SK-N-SH treated with all-trans-retinoic acid at 6 μM for 48 hours (cell line): ENCODE measurements around the gene GNPDA2.

Source experiments
- ARNTL ChIP-seq: fragments of 450-650 bp; formaldehyde crosslinking; IDR thresholded peaks from 2 replicates; pipeline ENCODE4 v1.5.0; 2020; ENCODE audit warnings: low read depth, mild to moderate bottlenecking, moderate library complexity, borderline replicate concordance
- GLIS3 ChIP-seq: fragments of 250-450 bp; sonication (Bioruptor Pico); IDR thresholded peaks from 2 replicates; pipeline ENCODE4 v1.5.0; 2020; ENCODE audit warnings: mild to moderate bottlenecking, moderate library complexity
- ISL1 ChIP-seq: fragments of 250-450 bp; sonication (Bioruptor Pico); IDR thresholded peaks from 2 replicates; pipeline ENCODE4 v2.1.2; 2022; ENCODE audit warnings: mild to moderate bottlenecking, moderate library complexity
- PATZ1 ChIP-seq: fragments of 250-450 bp; sonication (Bioruptor Pico); IDR thresholded peaks from 2 replicates; pipeline ENCODE4 v1.8.0; 2020; ENCODE audit warnings: mild to moderate bottlenecking, moderate library complexity, borderline replicate concordance
- PPARA ChIP-seq: fragments of 250-450 bp; sonication (Bioruptor Pico); IDR thresholded peaks from 2 replicates; pipeline ENCODE4 v1.5.0; 2020; ENCODE audit warnings: mild to moderate bottlenecking, borderline replicate concordance
- RARB ChIP-seq: fragments of 250-450 bp; sonication (Bioruptor Pico); IDR thresholded peaks from 2 replicates; pipeline ENCODE4 v1.8.0; 2021; ENCODE audit warnings: mild to moderate bottlenecking, moderate library complexity
- TCF4 ChIP-seq: fragments of 250-450 bp; sonication (Bioruptor Pico); IDR thresholded peaks from 2 replicates; pipeline ENCODE4 v1.8.0; 2021; ENCODE audit warnings: mild to moderate bottlenecking, moderate library complexity, borderline replicate concordance
- ZFP3 ChIP-seq: fragments of 250-450 bp; sonication (Bioruptor Pico); IDR thresholded peaks from 2 replicates; pipeline ENCODE4 v1.5.0; 2020; ENCODE audit warnings: mild to moderate bottlenecking, moderate library complexity
- ZNF70 ChIP-seq: fragments of 450-650 bp; formaldehyde crosslinking; IDR thresholded peaks from 2 replicates; pipeline ENCODE4 v1.5.0; 2020; ENCODE audit warnings: mild to moderate bottlenecking, moderate library complexity

DNA sequence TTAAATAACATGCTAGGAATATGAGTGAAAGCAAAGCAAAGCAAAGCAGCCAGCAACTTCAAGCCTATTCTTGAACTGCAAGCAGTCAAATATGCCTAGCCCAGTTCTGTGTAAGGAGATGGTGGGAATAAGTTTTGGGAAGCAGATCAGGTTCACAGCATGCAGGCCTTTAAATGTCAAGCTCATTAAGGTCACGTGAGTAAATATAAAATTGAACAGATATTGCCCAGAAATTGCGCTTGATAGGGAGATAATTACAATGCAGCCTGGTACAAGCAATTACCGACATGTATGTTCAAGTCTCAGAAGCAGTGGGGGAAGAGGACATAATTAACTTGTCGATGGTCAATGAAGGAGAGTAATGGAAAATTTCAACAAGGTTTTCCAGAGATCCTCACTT lies 6.0 kb downstream of the GNPDA2 start:
- no peak for TF ChIP-seq GLIS3 (CRISPR knock-in tag)
- TF ChIP-seq PPARA (CRISPR knock-in tag): no peak
- TF ChIP-seq PATZ1 (CRISPR knock-in tag): no peak
- TF ChIP-seq TCF4: no peak
- no peak for TF ChIP-seq ZNF70 (CRISPR knock-in tag)
- no peak for TF ChIP-seq ZFP3 (CRISPR knock-in tag)
- TF ChIP-seq ISL1: no peak
- no peak for TF ChIP-seq ARNTL (CRISPR knock-in tag)
- no peak for TF ChIP-seq RARB (CRISPR knock-in tag)
